ENCODE data around the gene TMTC1.
A peak's percentile ranks its signal among the peaks of the same experiment; 100 is the strongest.

The TMTC1 gene

DNA sequence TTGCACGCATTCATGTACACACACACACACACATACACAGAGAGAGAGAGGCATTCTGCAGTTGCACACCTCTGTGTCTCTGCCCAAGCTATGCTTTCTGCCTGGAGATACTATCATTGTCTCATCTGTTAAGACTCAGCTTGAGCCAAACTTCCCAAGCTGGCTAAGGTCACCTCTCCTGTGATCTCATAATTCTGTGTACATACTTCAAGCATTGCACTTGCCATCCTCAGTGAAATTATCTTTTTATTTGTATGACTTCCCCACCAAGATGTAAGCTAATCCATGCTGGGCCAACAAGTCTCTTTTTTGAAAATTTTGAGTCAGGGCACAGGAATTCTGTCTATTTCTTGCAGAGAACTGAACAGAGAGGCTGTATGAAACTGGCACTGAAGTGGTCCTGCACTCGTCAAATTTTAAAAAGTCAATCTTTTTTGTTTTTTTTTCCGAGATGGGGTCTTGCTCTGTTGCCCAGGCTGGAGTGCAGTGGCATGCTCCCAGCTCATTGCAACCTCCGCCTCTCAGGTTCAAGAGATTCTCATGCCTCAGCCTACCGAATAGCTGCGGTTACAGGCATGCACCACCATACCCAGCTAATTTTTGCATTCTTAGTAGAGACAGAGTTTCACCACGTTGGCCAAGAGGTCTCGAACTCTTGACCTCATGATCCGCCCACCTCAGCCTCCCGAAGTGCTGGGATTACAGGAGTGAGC, 44.3 kb downstream of the TMTC1 start:
- no peaks in the 10 kb centered on the region for H3K79me2 ChIP-seq
- H3K36me3 ChIP-seq (ENCODE audit: control insufficient read depth, insufficient read depth, low read length) = no peaks in the 10 kb centered on the region
- H2AFZ ChIP-seq = no peak overlapping the region
- no peaks in the 10 kb centered on the region for H3K27me3 ChIP-seq (ENCODE audit: control insufficient read depth, insufficient read depth, low read length)
- no peak overlapping the region for H3K4me2 ChIP-seq (ENCODE audit: low read length)
- no peak overlapping the region for H3K9ac ChIP-seq
- no peaks in the 10 kb centered on the region for H3K9me3 ChIP-seq (ENCODE audit: control insufficient read depth, low read length)
- H3K27ac ChIP-seq = peak overlapping the region; percentile 15
- no peak for TF ChIP-seq CTCF (IDR thresholded peaks at IDR 0.05)
- peaks cover 8% of the 10 kb centered on the region for H3K4me1 ChIP-seq
- H3K4me3 ChIP-seq (ENCODE audit: low read depth, low read length) = no peak overlapping the region

DNA sequence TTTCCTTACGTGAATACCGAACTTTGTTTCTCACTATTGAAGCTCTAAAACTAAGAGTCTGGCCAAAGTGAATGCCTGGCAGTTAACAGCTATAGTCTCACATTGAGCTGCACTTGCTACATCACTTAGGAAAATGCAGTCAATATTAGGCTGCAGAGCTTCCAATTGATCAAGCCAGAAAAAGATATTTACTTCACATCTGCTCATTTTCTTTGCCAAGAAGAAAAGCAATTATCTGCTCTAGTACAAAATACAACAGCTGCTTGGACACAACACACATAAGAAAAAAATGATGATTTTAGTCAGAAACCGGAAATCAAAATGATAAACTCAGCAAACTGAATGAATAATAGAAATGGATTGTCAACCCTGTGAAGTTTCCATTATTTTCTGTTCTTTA, 45.4 kb downstream of the TMTC1 start:
- H3K9ac ChIP-seq = no peak overlapping the region
- H3K9me3 ChIP-seq (ENCODE audit: control insufficient read depth, low read length) = no peaks in the 10 kb centered on the region
- no peak overlapping the region for H3K4me2 ChIP-seq (ENCODE audit: low read length)
- no peaks in the 10 kb centered on the region for H3K79me2 ChIP-seq
- H3K27me3 ChIP-seq (ENCODE audit: control insufficient read depth, insufficient read depth, low read length) = no peaks in the 10 kb centered on the region
- H2AFZ ChIP-seq = no peak overlapping the region
- H3K4me1 ChIP-seq = peaks cover 8% of the 10 kb centered on the region
- no peak overlapping the region for H3K4me3 ChIP-seq (ENCODE audit: low read depth, low read length)
- no peak overlapping the region for H3K27ac ChIP-seq
- TF ChIP-seq CTCF (IDR thresholded peaks at IDR 0.05) = no peak
- no peaks in the 10 kb centered on the region for H3K36me3 ChIP-seq (ENCODE audit: control insufficient read depth, insufficient read depth, low read length)

DNA sequence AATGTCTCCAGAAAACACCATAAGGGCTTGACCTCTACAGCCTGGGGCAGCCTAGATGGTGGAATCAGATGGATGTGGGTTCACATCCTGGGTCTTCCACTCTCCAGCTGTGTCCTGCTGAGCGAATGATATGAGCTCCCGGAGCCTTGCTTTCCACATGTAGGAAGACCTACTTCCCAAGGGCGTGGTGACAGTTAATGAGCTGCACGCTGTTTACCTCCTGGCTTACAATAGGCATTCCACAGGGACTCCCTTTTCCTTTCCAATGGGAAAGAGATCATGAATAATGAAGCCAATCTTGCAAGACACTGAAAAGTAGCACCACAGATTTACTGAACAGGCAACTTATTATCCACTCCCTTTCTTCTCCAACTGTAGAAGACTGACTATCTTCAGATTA, 46.1 kb downstream of the TMTC1 start:
- H3K9me3 ChIP-seq (ENCODE audit: control insufficient read depth, low read length) = no peaks in the 10 kb centered on the region
- no peak overlapping the region for H3K9ac ChIP-seq
- no peaks in the 10 kb centered on the region for H3K79me2 ChIP-seq
- no peak overlapping the region for H2AFZ ChIP-seq
- H3K27me3 ChIP-seq (ENCODE audit: control insufficient read depth, insufficient read depth, low read length) = no peaks in the 10 kb centered on the region
- peaks cover 12% of the 10 kb centered on the region for H3K4me1 ChIP-seq
- TF ChIP-seq CTCF (IDR thresholded peaks at IDR 0.05) = no peak
- no peak overlapping the region for H3K4me3 ChIP-seq (ENCODE audit: low read depth, low read length)
- no peak overlapping the region for H3K4me2 ChIP-seq (ENCODE audit: low read length)
- no peak overlapping the region for H3K27ac ChIP-seq
- no peaks in the 10 kb centered on the region for H3K36me3 ChIP-seq (ENCODE audit: control insufficient read depth, insufficient read depth, low read length)

DNA sequence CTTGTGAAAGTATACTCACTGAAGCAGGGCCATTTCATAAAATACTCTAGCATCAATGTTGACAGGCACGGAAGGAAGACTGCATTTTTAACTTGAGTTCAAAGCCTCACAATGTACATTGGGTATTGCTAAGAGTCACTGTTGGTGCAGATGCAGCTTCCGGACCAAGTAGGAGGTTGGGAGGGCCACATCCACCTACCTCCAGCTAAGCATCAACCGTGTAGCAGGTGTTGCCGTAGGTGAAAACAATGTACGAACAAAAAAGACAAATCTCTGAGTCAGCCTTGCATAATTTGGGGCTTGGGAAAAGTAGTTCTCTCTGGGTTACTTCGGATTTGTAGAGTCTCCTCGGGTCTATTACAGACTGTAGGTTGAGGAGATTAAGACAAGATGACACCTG, 48.1 kb downstream of the TMTC1 start:
- H3K4me1 ChIP-seq = peaks cover 14% of the 10 kb centered on the region
- no peaks in the 10 kb centered on the region for H3K9me3 ChIP-seq (ENCODE audit: control insufficient read depth, low read length)
- H2AFZ ChIP-seq = no peak overlapping the region
- H3K79me2 ChIP-seq = no peaks in the 10 kb centered on the region
- no peak for TF ChIP-seq CTCF (IDR thresholded peaks at IDR 0.05)
- H3K4me2 ChIP-seq (ENCODE audit: low read length) = no peak overlapping the region
- no peaks in the 10 kb centered on the region for H3K27me3 ChIP-seq (ENCODE audit: control insufficient read depth, insufficient read depth, low read length)
- H3K9ac ChIP-seq = no peak overlapping the region
- H3K36me3 ChIP-seq (ENCODE audit: control insufficient read depth, insufficient read depth, low read length) = no peaks in the 10 kb centered on the region
- H3K4me3 ChIP-seq (ENCODE audit: low read depth, low read length) = no peak overlapping the region
- no peak overlapping the region for H3K27ac ChIP-seq

DNA sequence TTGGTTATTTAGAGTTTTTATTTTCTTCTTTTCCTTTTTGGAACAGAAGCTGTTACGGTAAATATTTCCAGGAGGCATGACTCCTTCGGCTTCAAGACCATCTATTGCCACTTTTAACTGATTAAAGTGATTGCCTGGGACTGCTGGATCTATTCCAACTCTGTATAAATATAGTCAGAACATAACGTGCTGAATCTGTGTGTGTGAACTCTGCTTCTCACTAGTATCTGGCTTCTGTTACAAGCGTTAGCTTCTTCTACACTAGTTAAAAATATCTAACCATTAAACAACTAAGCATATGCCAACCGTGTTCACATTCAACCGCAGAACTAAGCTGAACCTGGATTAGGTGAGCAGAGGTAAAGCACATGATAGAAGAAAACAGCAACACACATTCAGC, 49.0 kb downstream of the TMTC1 start:
- H3K27ac ChIP-seq = no peak overlapping the region
- H3K36me3 ChIP-seq (ENCODE audit: control insufficient read depth, insufficient read depth, low read length) = no peaks in the 10 kb centered on the region
- peaks cover 19% of the 10 kb centered on the region for H3K4me1 ChIP-seq
- no peak overlapping the region for H3K4me3 ChIP-seq (ENCODE audit: low read depth, low read length)
- no peak for TF ChIP-seq CTCF (IDR thresholded peaks at IDR 0.05)
- no peaks in the 10 kb centered on the region for H3K27me3 ChIP-seq (ENCODE audit: control insufficient read depth, insufficient read depth, low read length)
- H2AFZ ChIP-seq = no peak overlapping the region
- no peaks in the 10 kb centered on the region for H3K79me2 ChIP-seq
- no peak overlapping the region for H3K4me2 ChIP-seq (ENCODE audit: low read length)
- H3K9ac ChIP-seq = no peak overlapping the region
- no peaks in the 10 kb centered on the region for H3K9me3 ChIP-seq (ENCODE audit: control insufficient read depth, low read length)
